ENCODE data around the gene RBSN.
A peak's percentile ranks its signal among the peaks of the same experiment; 100 is the strongest.

Gene RBSN

GRCh38 chr3:15107075-15107947, 8.4 kb upstream of the RBSN start:
- no peaks in the 10 kb centered on the region; the same call in 1 of the 2 replicates for H3K27me3 ChIP-seq (replicated peaks; ENCODE audit: control insufficient read depth, insufficient read depth, low read length)
- no peak overlapping the region for H3K4me3 ChIP-seq (replicated peaks; ENCODE audit: low read depth, low read length)
- no peak for TF ChIP-seq CTCF (IDR thresholded peaks at IDR 0.05; ENCODE audit: insufficient read depth, low read length, poor library complexity, severe bottlenecking)
- H3K36me3 ChIP-seq (ENCODE audit: control insufficient read depth, insufficient read depth, low read length) = no peaks in the 10 kb centered on the region
- DNase-seq (ENCODE audit: extremely low read depth, insufficient read length) = no peak

- Histone ChIP-seq H3K4me3 (replicated peaks; ENCODE audit: low read depth, low read length) (no peak overlapping the region), H3K27me3 (replicated peaks; ENCODE audit: control insufficient read depth, insufficient read depth, low read length) (no peaks in the 10 kb centered on the region), H3K36me3 (ENCODE audit: control insufficient read depth, insufficient read depth, low read length) (no peaks in the 10 kb centered on the region)
- TF ChIP-seq CTCF (IDR thresholded peaks at IDR 0.05; ENCODE audit: insufficient read depth, low read length, poor library complexity, severe bottlenecking) = no peak
- no peak for DNase-seq (ENCODE audit: extremely low read depth, insufficient read length)
These were observed 3.9 kb upstream of the RBSN start for GRCh38 chr3:15102836-15103235.

GRCh38 chr3:15102256-15102655, 3.3 kb upstream of the RBSN start:
- Histone ChIP-seq H3K36me3 (ENCODE audit: control insufficient read depth, insufficient read depth, low read length) (no peaks in the 10 kb centered on the region), H3K27me3 (replicated peaks; ENCODE audit: control insufficient read depth, insufficient read depth, low read length) (no peaks in the 10 kb centered on the region), H3K4me3 (replicated peaks; ENCODE audit: low read depth, low read length) (no peak overlapping the region)
- DNase-seq (ENCODE audit: extremely low read depth, insufficient read length) = no peak
- no peak for TF ChIP-seq CTCF (IDR thresholded peaks at IDR 0.05; ENCODE audit: insufficient read depth, low read length, poor library complexity, severe bottlenecking)

GRCh38 chr3:15099364-15100098, 583 bp upstream of the RBSN start:
- no peak for DNase-seq (ENCODE audit: extremely low read depth, insufficient read length)

GRCh38 chr3:15097891-15098290, 1.1 kb downstream of the RBSN start:
- peak; percentile 52 for DNase-seq (ENCODE audit: extremely low read depth, insufficient read length)
- Histone ChIP-seq H3K4me3 (replicated peaks; ENCODE audit: low read depth, low read length) (peak overlapping the region; percentile 81), H3K36me3 (ENCODE audit: control insufficient read depth, insufficient read depth, low read length) (peaks cover 6% of the 10 kb centered on the region), H3K27me3 (replicated peaks; ENCODE audit: control insufficient read depth, insufficient read depth, low read length) (no peaks in the 10 kb centered on the region)
- TF ChIP-seq CTCF (IDR thresholded peaks at IDR 0.05; ENCODE audit: insufficient read depth, low read length, poor library complexity, severe bottlenecking) = no peak

More at GRCh38 chr3:15099364-15100098, 583 bp upstream of the RBSN start:
- no peak for TF ChIP-seq CTCF (IDR thresholded peaks at IDR 0.05; ENCODE audit: insufficient read depth, low read length, poor library complexity, severe bottlenecking)
- peaks cover 3% of the 10 kb centered on the region for H3K36me3 ChIP-seq (ENCODE audit: control insufficient read depth, insufficient read depth, low read length)
- H3K27me3 ChIP-seq (replicated peaks; ENCODE audit: control insufficient read depth, insufficient read depth, low read length) = no peaks in the 10 kb centered on the region
- H3K4me3 ChIP-seq (replicated peaks; ENCODE audit: low read depth, low read length) = peak overlapping the region; percentile 81
